CD4-positive, alpha-beta T cell treated with Interleukin-6 for 4 hours (primary cell): Measurements from ENCODE around the gene DCAF10.
"Not testable (repeated sequence)": the region's sequence is repeated elsewhere in the genome, so short reads cannot be mapped to it uniquely, and the experiment has no call there.

Source experiments
- DNase-seq: peaks from one replicate; pipeline ENCODE4 v3.0.0-alpha.2; 2020; ENCODE audit warnings: mixed read lengths

The DCAF10 gene

DNA sequence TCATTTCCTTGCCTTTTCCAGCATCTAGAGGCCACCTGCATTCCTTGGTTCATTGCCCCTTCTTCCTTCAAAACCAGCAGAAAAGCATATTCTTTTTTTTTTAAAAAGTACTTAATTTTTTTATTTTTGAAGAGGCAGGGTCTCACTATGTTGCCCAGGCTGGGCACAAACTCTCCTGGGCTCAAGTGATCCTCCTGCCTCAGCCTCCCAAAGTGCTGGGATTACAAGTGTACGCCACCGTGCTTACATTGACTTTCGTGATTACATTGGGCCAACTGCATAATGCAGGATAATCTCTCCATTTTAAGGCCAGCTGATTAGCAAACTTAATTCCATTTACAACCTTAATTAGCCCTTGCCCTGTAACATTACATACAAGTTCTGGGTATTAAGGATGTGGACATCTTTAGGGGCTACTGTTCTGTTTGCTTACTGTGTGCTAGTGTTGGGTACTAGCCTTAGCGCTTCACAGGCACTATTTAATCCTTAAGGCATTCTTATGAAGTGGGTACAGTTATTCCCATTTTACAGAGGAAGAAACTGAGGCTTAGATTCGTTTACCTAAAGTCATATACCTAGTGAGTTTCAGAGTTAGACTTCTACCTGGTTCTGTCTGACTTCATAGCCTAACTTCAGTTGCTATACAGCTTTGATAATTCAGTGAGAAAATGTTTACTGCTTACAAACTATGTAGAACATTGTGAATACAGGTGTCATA, 69.6 kb downstream of the DCAF10 start:
- no peak for DNase-seq

DNA sequence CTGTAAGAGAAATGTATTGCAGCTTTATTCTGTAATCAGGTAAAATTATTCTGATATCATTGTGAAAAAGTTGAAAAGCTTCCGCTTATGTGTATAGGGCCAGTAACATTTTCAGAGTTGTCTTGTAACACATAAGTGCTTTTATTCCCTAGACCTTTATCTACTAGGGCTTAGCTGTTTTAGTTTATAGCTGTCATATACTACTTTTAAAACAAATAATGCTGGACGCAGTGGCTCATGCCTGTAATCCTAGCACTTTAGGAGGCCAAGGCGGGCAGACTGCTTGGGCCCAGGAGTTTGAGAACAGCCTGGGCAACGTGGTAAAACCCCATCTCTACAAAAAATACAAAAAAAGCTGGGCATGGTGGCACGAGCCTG, 70.2 kb downstream of the DCAF10 start:
- no peak for DNase-seq

DNA sequence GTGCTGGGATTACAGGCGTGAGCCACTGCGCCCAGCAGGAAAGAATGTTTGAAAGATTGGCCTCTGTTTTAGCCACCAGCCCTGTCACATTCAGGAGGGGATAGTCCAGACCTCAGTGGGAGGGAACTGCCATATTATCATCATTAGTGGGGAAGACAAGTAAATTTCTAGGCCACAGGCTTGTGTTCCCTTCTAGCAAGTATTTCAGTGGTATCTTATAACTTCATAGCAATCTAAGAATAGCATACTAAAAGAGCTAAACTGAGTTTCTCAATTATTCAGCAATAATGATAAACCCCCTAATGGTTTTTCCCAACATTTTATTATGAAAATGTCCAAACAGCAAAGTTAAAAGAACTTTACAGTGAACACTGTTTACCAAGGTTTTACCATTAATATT, 73.4 kb downstream of the DCAF10 start:
- DNase-seq: no peak

DNA sequence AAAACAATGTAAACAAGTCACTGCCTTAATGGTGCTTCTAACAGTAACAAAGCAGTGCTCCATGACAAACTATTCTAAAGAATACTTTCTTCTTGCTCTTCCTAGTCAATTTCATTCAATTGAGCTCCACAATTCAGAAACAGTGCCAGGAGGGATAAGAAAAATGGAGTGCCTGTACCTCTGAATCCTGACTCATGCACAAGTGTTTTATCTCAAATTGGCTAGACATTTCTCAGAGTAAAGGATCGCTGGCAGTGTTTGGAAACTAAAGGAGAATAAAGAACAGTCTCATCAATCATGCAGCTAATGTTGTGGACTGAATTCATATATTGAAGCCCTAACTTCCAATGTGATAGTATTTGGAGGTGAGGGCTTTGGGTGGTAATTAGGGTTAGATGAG, 75.8 kb downstream of the DCAF10 start:
- no peak for DNase-seq

DNA sequence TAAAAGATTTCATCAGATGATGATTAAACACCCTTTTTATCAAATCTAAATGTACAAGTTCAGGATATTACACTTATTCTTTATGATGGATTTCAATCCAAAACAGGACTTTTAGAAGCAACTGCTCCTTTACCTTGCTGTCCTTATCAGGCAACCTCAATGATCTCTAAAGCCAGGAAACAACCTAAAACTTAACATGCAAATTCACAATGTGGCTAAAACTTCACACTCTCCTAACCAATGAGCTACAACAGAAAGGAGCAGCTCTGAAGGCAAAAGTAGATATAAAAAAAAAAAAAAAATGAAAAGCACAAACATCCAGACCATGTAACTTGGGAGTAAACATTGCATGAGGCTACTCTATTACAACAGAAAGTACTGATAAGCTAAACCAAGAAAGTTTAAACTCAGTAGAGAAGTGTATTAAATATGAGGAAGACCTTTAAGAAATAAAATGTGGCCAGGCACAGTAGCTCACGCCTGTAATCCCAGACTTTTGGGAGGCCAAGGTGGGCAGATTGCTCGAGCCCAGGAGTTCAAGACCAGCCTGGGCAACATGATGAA, 80.4 kb downstream of the DCAF10 start:
- DNase-seq: no peak

DNA sequence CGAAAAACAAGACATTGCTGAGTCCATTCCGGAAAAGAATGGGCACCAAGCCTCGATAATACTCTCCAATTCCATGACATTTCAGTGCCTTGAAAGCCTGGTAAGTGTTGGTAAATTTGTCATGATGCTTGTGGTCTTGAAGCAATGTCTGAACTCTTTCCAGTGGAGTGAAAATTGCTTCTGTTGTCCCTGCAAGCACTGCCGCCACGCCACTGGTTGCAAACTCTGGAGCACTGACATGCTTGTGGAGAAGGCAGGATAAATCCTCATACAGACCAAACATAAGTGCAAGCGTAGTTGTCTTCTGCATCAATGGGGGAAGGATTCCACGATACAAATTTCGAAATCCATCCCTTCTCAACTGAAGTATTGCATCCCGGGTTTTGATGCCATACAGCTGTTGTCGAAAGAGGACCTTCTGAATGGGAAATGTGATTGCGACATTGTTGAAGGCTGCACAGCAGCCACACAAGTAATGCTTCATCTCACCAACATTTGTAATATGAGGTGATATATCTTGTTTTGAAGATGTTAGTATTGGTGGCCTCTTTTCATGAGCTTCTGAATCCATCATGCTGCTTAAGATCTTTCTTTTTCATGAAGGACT, 87.5 kb downstream of the DCAF10 start:
- not testable (repeated sequence) for DNase-seq

DNA sequence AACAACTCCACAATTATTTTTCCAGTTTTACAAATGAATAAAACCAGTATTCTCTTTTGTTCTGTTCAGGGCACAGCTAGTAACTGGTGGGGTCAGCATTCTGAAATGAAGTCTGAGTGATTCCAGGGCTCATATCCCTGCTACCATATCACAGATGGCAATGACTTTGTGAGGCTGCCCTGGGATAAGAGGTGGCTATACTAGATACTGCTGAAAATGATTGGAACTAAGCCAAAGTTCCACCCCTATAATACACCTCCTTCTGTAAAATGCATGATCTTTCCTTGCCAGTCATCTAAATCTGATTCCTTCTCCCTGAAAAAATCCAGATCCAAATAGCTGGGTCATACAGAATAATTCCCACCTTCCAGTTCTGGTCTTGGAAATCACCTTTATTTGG, 88.9 kb downstream of the DCAF10 start:
- DNase-seq: no peak

DNA sequence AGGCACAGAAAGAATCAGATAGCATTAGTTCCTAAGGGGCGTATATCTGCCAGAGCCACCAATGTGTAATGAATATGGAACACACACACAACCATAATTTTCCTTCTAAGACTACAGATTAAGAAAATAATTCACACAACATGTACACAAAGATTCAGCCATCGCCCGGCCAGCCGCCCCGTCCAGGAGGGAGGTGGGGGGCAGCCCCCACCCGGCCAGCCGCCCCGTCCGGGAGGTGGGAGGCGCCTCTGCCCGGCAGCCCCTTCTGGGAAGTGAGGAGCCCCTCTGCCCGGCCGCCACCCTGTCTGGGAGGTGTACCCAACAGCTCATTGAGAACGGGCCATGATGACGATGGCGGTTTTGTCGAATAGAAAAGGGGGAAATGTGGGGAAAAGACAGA, 90.4 kb downstream of the DCAF10 start:
- not testable (repeated sequence) for DNase-seq

DNA sequence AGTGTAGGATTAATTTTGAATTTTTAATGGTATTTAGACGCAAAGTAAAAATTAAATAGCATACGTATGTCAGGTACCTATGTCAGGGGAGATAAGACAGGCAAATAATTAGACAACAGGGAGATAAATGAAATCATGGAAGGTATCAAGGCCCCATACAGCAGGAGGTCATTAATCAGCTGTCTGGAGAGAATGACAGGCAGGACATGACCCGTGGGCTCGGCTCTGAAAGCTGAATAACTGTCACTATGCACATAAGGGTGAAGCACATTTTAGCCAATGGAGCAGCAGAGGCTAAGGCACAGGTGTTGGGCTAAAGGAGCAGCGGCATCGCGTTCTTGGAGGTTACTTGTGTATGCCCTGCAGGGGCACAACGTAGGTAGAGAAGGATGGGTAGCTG, 91.5 kb downstream of the DCAF10 start:
- no peak for DNase-seq

DNA sequence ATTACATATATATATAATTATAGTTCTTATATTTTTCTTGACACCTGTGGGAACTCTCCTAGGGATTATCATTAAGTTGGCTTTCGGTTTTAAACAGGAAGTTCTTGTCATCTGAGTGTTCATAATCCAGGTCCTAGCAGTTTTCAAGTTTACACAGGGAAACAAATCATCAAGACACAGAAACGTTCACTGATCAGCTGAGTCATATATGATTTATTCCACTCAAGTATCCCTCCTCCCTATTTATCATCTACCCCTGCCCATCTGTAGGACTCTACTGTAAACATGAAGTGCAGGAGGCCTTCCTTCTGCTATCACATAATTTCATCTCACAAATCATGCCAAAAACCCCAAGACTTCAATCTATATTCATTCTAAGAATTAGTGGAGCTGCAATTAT, 97.1 kb downstream of the DCAF10 start:
- DNase-seq: no peak

DNA sequence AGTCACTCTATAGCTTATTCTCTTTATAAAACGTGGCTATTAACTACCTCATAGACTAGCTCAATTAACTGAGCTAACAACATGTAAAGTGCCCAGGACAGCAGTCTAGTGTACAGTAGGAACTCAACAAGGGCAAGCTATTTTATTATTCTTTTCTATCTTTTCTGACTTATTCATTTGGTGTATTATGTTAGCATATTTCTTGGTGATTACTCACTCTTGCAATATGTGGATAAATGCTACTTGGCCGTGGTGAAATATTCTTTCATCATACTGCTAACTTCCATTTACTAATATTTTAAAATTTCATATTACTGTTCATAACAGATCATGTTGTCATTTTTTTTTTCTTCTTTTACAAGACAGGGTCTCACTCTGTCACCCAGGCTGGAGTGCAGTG, 98.4 kb downstream of the DCAF10 start:
- no peak for DNase-seq

DNA sequence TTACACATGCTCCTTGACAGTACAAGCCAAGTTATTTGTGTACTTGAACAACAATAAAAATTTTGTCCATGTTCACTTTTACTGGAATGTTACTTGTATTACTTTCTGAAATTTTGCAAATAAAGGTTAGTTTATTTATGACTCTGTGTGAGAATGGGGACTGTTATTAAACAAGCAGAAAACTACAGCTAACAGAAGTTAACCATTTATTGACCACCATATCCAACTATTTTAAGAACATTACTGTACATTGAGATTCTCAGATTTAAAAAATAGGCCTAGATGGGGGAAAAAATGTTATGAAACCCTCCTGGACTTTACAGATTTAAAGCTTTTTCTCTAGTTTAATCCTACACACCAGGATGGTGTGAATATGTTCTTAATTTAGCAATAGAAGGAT, 101.5 kb downstream of the DCAF10 start:
- no peak for DNase-seq

DNA sequence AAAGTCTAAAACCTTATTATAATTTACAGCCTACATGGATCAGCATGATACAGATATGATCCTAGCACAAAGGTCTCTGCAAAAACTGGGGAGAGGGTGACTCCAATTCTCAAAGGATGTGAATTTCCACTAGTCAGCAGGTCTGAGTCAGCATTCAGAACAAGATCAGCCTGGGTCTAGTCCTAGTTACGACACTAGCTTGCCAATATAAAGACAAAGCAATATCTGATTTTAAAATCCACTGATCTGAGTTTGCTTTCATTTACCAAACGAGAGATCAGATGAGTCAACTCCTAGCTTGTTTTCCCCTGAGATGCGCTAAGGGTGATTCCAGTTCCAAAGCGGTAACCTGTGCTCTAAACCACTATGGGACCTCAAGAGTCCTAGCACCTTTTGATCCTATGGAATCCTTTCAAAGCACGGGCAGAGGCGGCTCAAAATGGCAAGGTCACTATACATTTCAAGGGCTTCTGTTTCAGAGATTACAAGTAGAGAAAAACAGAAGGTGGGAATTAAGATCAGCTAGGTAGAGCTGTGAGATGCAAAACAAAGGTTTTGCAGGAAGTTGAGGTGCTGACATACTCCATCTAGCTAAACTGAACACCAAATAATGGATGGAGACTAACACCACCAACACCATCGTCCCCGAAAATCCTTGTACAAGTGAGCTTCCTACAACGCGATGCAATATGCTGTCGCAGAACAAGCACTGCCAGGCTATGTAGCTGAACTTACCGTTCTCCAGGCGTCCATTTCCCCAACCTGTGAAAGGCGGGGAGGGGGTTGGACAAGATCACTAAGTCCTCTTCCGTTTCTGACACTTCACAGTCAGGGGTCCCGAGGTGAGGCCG, 102.4 kb downstream of the DCAF10 start:
- no peak for DNase-seq

DNA sequence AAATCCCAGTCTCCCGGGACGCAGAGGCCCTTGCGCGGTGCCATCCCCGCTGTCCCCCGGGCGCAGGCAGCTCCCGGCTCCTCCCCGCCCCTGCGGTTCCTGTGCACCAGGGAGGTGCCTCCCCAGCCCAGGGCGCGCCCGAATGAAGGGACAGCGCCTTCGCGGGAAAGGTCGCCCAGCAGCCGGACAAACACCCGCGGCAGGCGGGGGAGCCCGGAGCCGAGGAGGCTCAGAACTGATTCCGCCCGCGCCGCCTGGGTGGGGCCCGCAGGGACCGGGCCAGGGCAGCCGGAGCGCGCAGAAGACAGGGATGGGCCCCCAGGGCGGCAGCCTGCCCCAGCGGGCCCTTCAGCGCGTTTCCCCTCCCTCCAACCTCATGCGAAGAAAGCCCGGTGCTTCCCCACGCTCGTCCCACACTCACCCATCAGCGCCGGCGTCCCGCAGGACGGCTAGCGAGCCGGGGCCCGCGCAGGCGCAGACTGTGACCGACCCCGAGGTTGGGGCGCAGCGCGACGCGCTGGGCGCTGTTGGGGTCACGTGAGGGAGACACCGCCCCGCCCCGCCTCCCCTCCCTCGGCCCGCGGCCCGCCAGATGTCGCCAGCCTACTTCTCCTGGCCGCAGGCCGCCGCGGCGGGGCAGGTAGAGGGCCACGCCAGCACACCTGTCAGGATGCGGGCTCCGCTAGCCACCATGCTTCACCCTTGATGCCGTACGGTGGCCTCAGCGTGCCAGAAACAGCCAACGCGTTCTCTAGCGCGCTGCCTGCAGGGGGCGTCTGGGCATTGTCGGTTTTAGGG, 103.2 kb downstream of the DCAF10 start, which contains the start of gene SLC25A51:
SLC25A51 (minus strand) TSS at position 481 of the 798 bp plus-strand sequence. CDS start 15,577 bp downstream, outside the sequence.
- DNase-seq: peak; percentile 95

DNA sequence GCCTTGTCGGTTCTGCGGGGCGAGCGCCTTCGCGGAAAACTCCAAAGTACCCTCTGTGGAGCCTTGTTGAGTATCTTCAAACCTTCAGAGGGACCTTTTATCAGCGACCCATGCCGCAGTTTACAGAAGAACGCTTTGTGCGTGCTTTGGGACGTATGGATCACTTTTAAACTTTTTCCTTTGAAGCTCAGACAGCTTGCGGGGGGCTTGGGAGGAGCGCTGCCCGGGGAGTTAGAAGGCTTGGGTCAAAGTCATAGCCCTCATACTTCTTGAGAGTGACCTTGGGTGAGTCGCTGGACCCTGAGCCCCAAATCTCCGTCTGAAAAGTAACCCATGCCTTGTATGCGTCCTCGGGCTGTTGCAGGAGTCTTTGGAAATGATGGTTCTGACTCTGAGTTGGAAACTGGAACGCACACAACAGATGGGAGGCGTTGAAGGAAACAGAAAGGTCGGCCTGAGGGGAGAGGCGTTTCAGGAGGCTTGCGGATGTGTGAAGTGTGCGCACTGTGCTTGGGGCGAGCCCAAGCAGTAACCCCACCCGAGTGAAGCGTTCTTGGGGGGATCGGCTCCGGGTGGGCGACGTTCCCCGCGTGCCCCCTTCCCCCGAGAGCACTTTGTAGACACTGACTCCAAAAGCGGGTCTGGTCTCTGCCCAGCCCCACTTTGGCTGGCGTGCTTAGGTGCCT, 104.0 kb downstream of the DCAF10 start:
- DNase-seq: peak; percentile 15

DNA sequence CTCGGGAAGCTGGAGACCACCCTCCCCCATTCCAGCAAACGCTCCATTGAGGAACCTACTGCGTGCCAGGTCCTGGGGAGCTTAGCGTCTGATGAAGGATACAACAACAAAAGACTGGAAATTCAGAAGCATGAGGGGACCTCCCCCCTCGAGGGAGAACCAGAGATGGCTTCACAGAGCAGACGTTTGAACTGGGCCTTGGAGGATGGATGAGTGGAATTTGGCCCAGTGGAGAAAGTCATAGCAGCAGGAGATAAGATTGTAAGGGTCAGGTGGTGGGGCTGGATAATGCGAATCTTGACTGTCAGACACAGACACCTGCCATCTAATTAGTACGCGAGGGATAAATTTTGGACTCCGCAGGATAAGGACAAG, 104.5 kb downstream of the DCAF10 start:
- no peak for DNase-seq

DNA sequence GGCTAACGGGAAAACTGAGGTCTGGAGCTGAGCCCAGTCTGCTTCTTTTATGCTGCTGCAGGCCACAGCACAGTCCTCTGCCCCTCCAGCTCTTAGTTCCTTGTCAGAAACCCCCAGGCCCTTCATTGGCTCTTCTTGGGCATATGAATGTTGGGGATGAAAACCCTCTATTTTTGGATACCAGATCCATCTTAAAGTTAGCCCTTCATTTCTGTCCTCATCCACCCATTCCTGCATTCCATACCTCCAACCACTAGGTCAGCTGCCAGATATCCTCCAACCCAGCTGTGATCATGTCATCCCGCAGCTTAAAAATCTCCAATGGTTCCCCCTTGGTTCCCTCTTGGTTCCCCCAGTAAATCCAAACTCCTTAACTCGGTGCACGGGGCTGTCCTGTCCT, 105.2 kb downstream of the DCAF10 start:
- no peak for DNase-seq

DNA sequence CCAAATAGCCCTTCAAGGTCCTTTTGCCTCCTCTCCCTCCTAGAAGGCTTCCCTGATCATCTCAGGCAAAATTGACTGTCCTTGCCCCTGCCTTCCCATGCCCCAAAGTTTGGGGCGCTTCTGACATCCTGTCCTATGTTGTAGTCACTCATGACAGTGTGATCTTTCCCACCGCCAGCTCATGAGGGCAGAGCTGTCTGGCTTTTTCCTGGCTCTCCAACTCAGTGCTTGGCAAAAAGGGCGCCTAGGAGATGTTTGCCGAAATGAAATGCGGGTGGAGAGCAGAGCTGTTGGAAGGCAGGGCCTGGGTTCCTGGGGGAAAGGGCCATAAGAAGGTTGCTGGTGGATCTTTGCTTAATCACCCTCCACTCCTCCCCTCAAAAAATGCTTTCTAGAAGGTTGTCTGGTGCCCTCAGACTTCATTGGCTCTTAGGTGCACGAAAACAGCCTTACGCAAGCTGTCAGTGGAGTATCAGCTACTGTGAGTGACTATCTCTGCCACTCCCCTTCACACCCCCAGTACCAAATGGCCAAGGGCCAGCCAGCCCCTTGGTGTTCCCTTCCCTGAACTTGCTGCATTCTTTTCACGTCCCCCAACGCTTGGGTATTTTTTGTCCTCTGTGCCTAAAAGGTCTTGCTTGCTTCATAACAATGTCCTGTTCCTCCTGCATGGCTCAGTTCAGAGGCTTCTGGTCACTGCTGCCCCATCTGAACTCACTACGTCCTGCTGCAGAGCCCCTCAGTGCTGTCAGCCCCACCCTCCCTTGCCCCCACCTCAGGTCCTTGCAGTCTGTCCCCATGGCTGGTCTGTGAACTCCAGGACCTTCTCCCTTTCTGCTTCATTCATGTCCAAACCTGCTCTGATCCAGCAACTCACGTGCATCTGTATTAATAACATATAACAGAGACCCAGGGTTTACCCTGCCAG, 106.0 kb downstream of the DCAF10 start:
- no peak for DNase-seq

DNA sequence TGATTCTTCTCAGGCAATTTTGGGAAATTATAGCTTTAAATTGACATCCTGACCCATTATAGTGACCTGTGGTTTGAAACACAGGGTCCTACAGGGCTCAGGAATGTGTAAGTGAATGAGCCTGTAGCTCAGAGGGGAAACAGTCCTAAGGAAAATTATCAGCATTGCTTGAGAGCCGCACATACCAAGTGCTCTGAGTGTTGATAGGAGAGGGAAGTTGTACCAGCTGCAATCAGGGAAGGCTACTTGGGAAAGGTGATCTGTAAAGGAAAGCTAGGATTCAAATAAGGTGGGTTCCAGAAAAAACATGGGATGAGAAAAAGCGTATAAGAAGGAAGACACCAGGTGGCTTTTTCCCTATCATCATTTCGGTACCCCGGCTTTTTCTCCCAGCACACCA, 107.7 kb downstream of the DCAF10 start:
- no peak for DNase-seq

DNA sequence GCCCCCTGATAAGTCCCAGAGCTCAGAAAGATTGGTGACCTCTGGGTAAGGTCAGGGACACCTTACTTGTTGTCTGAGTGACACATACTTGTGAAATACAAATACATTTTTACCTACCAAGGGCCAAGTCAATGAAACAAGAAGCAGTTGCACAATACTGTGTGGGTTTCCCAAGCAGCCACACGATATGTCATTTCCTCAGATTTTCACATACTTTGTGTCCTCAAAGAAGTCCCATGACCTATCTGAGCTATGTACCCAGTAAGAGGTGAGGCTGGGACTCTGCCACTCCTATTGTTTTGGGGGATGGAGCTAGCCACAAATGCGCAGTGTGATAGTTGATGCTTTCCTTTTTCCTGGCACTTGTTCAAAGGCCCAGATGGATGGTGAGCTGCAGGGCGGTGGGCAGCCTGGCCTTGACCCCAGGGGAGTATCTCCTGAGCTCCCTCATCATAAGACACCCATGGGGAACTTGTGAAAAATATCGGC, 108.1 kb downstream of the DCAF10 start:
- DNase-seq: no peak

DNA sequence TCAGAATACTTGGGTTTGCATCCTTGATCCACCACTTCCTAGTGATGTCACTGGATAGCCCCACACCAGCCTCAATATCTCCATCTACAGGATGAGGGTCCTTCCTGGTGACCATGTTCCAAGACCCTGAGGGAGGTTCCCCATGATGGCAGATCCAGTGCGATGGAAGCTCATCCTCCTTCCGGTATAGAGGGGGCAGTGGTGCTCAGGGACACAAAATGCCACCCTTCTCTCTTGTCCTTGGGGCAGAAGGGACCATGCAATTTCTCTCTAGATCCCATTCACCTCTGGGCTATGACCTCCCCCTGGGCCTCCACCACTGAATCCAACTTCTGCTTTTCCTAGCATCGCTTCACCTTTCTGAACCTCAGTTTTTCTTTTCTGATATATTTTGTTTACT, 108.7 kb downstream of the DCAF10 start:
- no peak for DNase-seq
